H9 (cell line): ENCODE measurements around the gene PTPN11. TPM values are rescaled to one million over a fixed set of nuclear protein-coding genes. Genes with fewer than 3 reads are reported as not detected.

ENCODE experiments used
- DNase-seq: peaks from one replicate; pipeline ENCODE4 v3.0.0-alpha.2; 2017
- H2AFZ ChIP-seq: one replicate; pipeline ENCODE4 v1.6.1; 2013; ENCODE audit warnings: mild to moderate bottlenecking, low read length, control low read depth, moderate library complexity
- H2AK5ac ChIP-seq: 2 replicates; pipeline ENCODE4 v1.6.1; 2013; ENCODE audit warnings: low read length, control low read depth, mixed read lengths; ENCODE audit not compliant: insufficient read length
- H2BK120ac ChIP-seq: one replicate; pipeline ENCODE4 v1.6.1; 2013; ENCODE audit warnings: low read depth, mild to moderate bottlenecking, low read length, control low read depth, inconsistent platforms; ENCODE audit not compliant: poor library complexity, severe bottlenecking
- H2BK12ac ChIP-seq: 2 replicates; pipeline ENCODE4 v1.6.1; 2013; ENCODE audit warnings: low read length, control low read depth, mixed read lengths, low read depth; ENCODE audit not compliant: insufficient read length
- H2BK15ac ChIP-seq: 2 replicates; pipeline ENCODE4 v1.6.1; 2013; ENCODE audit warnings: low read depth, low read length, control low read depth
- H2BK20ac ChIP-seq: one replicate; pipeline ENCODE4 v1.6.1; 2013; ENCODE audit warnings: low read depth, mild to moderate bottlenecking, low read length, control low read depth, inconsistent platforms; ENCODE audit not compliant: poor library complexity, severe bottlenecking
- H2BK5ac ChIP-seq: 2 replicates; pipeline ENCODE4 v1.6.1; 2013; ENCODE audit warnings: low read length, control low read depth, mixed read lengths; ENCODE audit not compliant: insufficient read length
- H3K14ac ChIP-seq: 2 replicates; pipeline ENCODE4 v1.6.1; 2013; ENCODE audit warnings: low read length, control low read depth; ENCODE audit not compliant: insufficient read depth
- H3K18ac ChIP-seq: 2 replicates; pipeline ENCODE4 v1.6.1; 2013; ENCODE audit warnings: low read depth, mild to moderate bottlenecking, mixed read lengths, low read length, control low read depth; ENCODE audit not compliant: insufficient read length
- H3K23ac ChIP-seq: 2 replicates; pipeline ENCODE4 v1.6.1; 2013; ENCODE audit warnings: low read length, control low read depth, mixed read lengths, low read depth; ENCODE audit not compliant: insufficient read length
- H3K23me2 ChIP-seq: 2 replicates; pipeline ENCODE4 v1.6.1; 2013; ENCODE audit warnings: low read depth, mild to moderate bottlenecking, mixed read lengths, low read length, control low read depth; ENCODE audit not compliant: insufficient read length, poor library complexity, severe bottlenecking
- H3K27ac ChIP-seq: 2 replicates; pipeline ENCODE4 v1.5.1; 2013; ENCODE audit warnings: low read length, control low read depth, mixed read lengths, low read depth; ENCODE audit not compliant: insufficient read length
- H3K27me3 ChIP-seq: 2 replicates; pipeline ENCODE4 v1.6.1; 2013; ENCODE audit warnings: low read length, control low read depth, inconsistent platforms; ENCODE audit not compliant: insufficient read depth
- H3K4ac ChIP-seq: 2 replicates; pipeline ENCODE4 v1.6.1; 2013; ENCODE audit warnings: low read depth, mild to moderate bottlenecking, control low read depth, inconsistent platforms, low read length, moderate library complexity
- H3K4me1 ChIP-seq: 2 replicates; pipeline ENCODE4 v1.6.1; 2013; ENCODE audit warnings: low read length, control low read depth, inconsistent platforms; ENCODE audit not compliant: insufficient read depth
- H3K4me2 ChIP-seq: 2 replicates; pipeline ENCODE4 v1.6.1; 2013; ENCODE audit warnings: low read length, control low read depth, mixed read lengths; ENCODE audit not compliant: insufficient read length, insufficient read depth
- H3K56ac ChIP-seq: 2 replicates; pipeline ENCODE4 v1.6.1; 2013; ENCODE audit warnings: low read depth, mild to moderate bottlenecking, mixed read lengths, low read length, control low read depth; ENCODE audit not compliant: insufficient read length
- H3K79me1 ChIP-seq: 2 replicates; pipeline ENCODE4 v1.6.1; 2013; ENCODE audit warnings: low read depth, mild to moderate bottlenecking, moderate library complexity, low read length, control low read depth, inconsistent platforms; ENCODE audit not compliant: insufficient read depth, poor library complexity, severe bottlenecking
- H3K79me2 ChIP-seq: 2 replicates; pipeline ENCODE4 v1.6.1; 2013; ENCODE audit warnings: low read length, control low read depth, inconsistent platforms; ENCODE audit not compliant: insufficient read depth
- H3K9ac ChIP-seq: 2 replicates; pipeline ENCODE4 v1.6.1; 2013; ENCODE audit warnings: low read length, control low read depth, mixed read lengths; ENCODE audit not compliant: insufficient read length; ENCODE audit errors: extremely low read depth
- H3K9me3 ChIP-seq: one replicate; pipeline ENCODE4 v1.6.1; 2013; ENCODE audit warnings: low read depth, low read length, inconsistent platforms; ENCODE audit not compliant: control insufficient read depth
- H3T11ph ChIP-seq: one replicate; pipeline ENCODE4 v1.6.1; 2013; ENCODE audit warnings: mild to moderate bottlenecking, low read length, control low read depth, inconsistent platforms
- H4K20me1 ChIP-seq: one replicate; pipeline ENCODE4 v1.6.1; 2013; ENCODE audit not compliant: control insufficient read depth, insufficient read length, insufficient read depth
- H4K5ac ChIP-seq: 2 replicates; pipeline ENCODE4 v1.6.1; 2013; ENCODE audit warnings: low read depth, mild to moderate bottlenecking, mixed read lengths, low read length, control low read depth; ENCODE audit not compliant: insufficient read length
- H4K8ac ChIP-seq: replicated peaks from 2 replicates; pipeline ENCODE4 v1.6.1; 2013; ENCODE audit warnings: low read length, control low read depth, mixed read lengths, low read depth; ENCODE audit not compliant: insufficient read length
- H4K91ac ChIP-seq: 2 replicates; pipeline ENCODE4 v1.6.1; 2013; ENCODE audit warnings: low read depth, mild to moderate bottlenecking, moderate library complexity, mixed read lengths, low read length, control low read depth; ENCODE audit not compliant: insufficient read length
- H3K27ac Mint-ChIP-seq, 3 experiments: 2 replicates in 2 of 3; 3 replicates in 1 of 3; pipeline ENCODE4 v1.8.0; 2020 to 2021; ENCODE audit warnings: mixed read lengths in 3 of 3, mild to moderate bottlenecking in 1 of 3, moderate library complexity in 1 of 3
- H3K27me3 Mint-ChIP-seq: 2 replicates; pipeline ENCODE4 v1.8.0; 2021; ENCODE audit warnings: low read depth, mild to moderate bottlenecking, moderate library complexity, mixed read lengths
- H3K36me3 Mint-ChIP-seq, 3 experiments: 2 replicates in 2 of 3; 3 replicates in 1 of 3; pipeline ENCODE4 v1.8.0; 2020 to 2021; ENCODE audit warnings: low read depth in 3 of 3, mixed read lengths in 3 of 3; ENCODE audit not compliant: insufficient read depth in 1 of 3
- H3K4me1 Mint-ChIP-seq, 2 experiments: 2 replicates each; pipeline ENCODE4 v1.8.0; 2020; ENCODE audit warnings: mixed read lengths in 2 of 2
- H3K4me3 Mint-ChIP-seq, 2 experiments: 2 replicates in 1 of 2; 3 replicates in 1 of 2; pipeline ENCODE4 v1.8.0; 2020 to 2021; ENCODE audit warnings: mild to moderate bottlenecking in 2 of 2, mixed read lengths in 2 of 2, moderate library complexity in 1 of 2
- H3K9me3 Mint-ChIP-seq, 2 experiments: 2 replicates in 1 of 2; 3 replicates in 1 of 2; pipeline ENCODE4 v1.8.0; 2020; ENCODE audit warnings: mild to moderate bottlenecking in 2 of 2, mixed read lengths in 2 of 2, moderate library complexity in 1 of 2
- WGBS: extraction: QIAGEN DNeasy Blood & Tissue Kit; methylation state at CpG from one replicate; pipeline ENCODE4 v1.1.7; 2013; ENCODE audit warnings: missing lambda C conversion rate, low lambda C conversion rate, mixed read lengths; ENCODE audit not compliant: insufficient read length; ENCODE audit errors: extremely low coverage; 5-methylcytosine and 5-hydroxymethylcytosine counted together
- total RNA-seq: library from RNA; stranded (reverse); gene quantifications from 2 replicates; pipeline ENCODE4 v1.2.1, GENCODE V29; 2021
- TF ChIP-seq, protein P1 (sequence below): fragments of 200-600 bp; sonication (generic); conservative IDR thresholded peaks from 3 replicates; pipeline ENCODE4 v1.8.0; 2021; ENCODE audit warnings: antibody characterized with exemption, mild to moderate bottlenecking

The PTPN11 gene
- total RNA-seq, 1 experiment from 2014 or later = 112 TPM

DNA sequence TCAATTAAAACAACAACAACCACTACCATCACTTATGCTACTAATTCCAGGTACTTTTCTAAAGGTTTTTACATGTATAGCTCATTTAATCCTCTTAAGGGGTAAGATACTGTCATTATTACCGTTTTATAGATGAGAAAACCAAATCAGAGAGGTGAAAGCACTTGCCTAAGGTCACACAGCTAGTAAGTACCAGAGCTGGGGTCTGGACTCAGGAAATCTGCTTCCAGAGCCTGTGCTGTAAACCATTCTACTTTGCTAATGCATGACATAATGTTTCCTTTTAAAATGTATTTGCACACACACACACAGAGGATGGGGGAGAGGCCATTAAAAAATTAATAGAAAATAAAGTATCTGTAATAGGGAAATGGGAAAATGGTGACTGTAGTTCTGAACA, 113.4 kb downstream of the PTPN11 start:
- Histone ChIP-seq H3K79me1 (no peaks in the 10 kb centered on the region), H3K56ac (no peak overlapping the region), H2AK5ac (no peak overlapping the region), H2BK20ac (no peak overlapping the region), H3K27me3 (no peaks in the 10 kb centered on the region; the same call in 1 of the 2 replicates), H4K91ac (no peak overlapping the region), H3K9me3 (no peaks in the 10 kb centered on the region), H4K8ac (no peak overlapping the region), H3K23ac (no peak overlapping the region), H3K18ac (no peak overlapping the region), H3K4me1 (peaks cover 2% of the 10 kb centered on the region; the same call in 1 of the 2 replicates), H3K4me2 (no peak overlapping the region), H2BK5ac (no peak overlapping the region), H4K5ac (no peak overlapping the region), H3K27ac (no peak overlapping the region), H3K23me2 (no peaks in the 10 kb centered on the region), H3K79me2 (no peaks in the 10 kb centered on the region), H2BK15ac (no peak overlapping the region), H3T11ph (no peak overlapping the region), H3K4ac (no peak overlapping the region), H2BK120ac (no peak overlapping the region), H3K9ac (no peak overlapping the region), H2AFZ (no peak overlapping the region), H2BK12ac (no peak overlapping the region), H3K14ac (no peak overlapping the region), H4K20me1 (no peaks in the 10 kb centered on the region)
- no peak for DNase-seq
- no peak overlapping the region for H3K27ac Mint-ChIP-seq
- H3K27me3 Mint-ChIP-seq = peaks cover 5% of the 10 kb centered on the region
- no peak overlapping the region for H3K4me3 Mint-ChIP-seq
- H3K36me3 Mint-ChIP-seq = no peaks in the 10 kb centered on the region; a peak in 1 of 7 replicates
- TF ChIP-seq, protein P1, sequence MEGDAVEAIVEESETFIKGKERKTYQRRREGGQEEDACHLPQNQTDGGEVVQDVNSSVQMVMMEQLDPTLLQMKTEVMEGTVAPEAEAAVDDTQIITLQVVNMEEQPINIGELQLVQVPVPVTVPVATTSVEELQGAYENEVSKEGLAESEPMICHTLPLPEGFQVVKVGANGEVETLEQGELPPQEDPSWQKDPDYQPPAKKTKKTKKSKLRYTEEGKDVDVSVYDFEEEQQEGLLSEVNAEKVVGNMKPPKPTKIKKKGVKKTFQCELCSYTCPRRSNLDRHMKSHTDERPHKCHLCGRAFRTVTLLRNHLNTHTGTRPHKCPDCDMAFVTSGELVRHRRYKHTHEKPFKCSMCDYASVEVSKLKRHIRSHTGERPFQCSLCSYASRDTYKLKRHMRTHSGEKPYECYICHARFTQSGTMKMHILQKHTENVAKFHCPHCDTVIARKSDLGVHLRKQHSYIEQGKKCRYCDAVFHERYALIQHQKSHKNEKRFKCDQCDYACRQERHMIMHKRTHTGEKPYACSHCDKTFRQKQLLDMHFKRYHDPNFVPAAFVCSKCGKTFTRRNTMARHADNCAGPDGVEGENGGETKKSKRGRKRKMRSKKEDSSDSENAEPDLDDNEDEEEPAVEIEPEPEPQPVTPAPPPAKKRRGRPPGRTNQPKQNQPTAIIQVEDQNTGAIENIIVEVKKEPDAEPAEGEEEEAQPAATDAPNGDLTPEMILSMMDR = no peak
- peaks cover 0 to 5% of the 10 kb centered on the region in 2 experiments; a peak in 2 of 4 replicates for H3K4me1 Mint-ChIP-seq
- no peaks in the 10 kb centered on the region; a peak in 1 of 5 replicates for H3K9me3 Mint-ChIP-seq
- no CpG with 5 or more reads among the region's 1 CpG for WGBS
